Thymus (tissue), 14 donors: ENCODE data around the gene PCBD1. TPM values are rescaled to one million over a fixed set of nuclear protein-coding genes. Genes with fewer than 3 reads are reported as not detected.
A peak's percentile ranks its signal among the peaks of the same experiment; 100 is the strongest.

Experiments
- DNase-seq, 9 donors: peaks; one replicate each; pipeline ENCODE4 v3.0.0-alpha.2; 2013; ENCODE audit warnings: low spot score in 9 of 9, low read depth in 6 of 9, missing footprints in 1 of 9
- H3K27ac ChIP-seq, 2 donors: one replicate each; pipeline ENCODE4 v1.5.1; 2013; ENCODE audit warnings: control low read depth in 1 of 2, low read depth in 1 of 2, low read length in 1 of 2, mild to moderate bottlenecking in 1 of 2, moderate library complexity in 1 of 2
- H3K27me3 ChIP-seq, 2 donors: one replicate each; pipeline ENCODE4 v1.5.1; 2013; ENCODE audit warnings: low read length in 1 of 2; ENCODE audit not compliant: control insufficient read depth in 2 of 2, insufficient read depth in 1 of 2
- H3K36me3 ChIP-seq, 2 donors: one replicate each; pipeline ENCODE4 v1.5.1; 2013; ENCODE audit warnings: low read length in 1 of 2, mild to moderate bottlenecking in 1 of 2, moderate library complexity in 1 of 2; ENCODE audit not compliant: control insufficient read depth in 2 of 2, insufficient read depth in 2 of 2
- H3K4me1 ChIP-seq, 2 donors: one replicate each; pipeline ENCODE4 v1.5.1; 2013; ENCODE audit warnings: low read length in 2 of 2; ENCODE audit not compliant: control insufficient read depth in 2 of 2, insufficient read depth in 2 of 2
- H3K4me3 ChIP-seq, 2 donors: one replicate each; pipeline ENCODE4 v1.5.1; 2013; ENCODE audit warnings: low read length in 2 of 2, control low read depth in 1 of 2, mild to moderate bottlenecking in 1 of 2
- H3K9me3 ChIP-seq, 2 donors: one replicate each; pipeline ENCODE4 v1.5.1; 2013; ENCODE audit warnings: low read length in 1 of 2, mild to moderate bottlenecking in 1 of 2; ENCODE audit not compliant: control insufficient read depth in 2 of 2, insufficient read depth in 1 of 2
- WGBS: extraction: QIAGEN DNeasy Blood & Tissue Kit; methylation state at CpG from one replicate; pipeline ENCODE4 v1.1.7; 2013; 5-methylcytosine and 5-hydroxymethylcytosine counted together
- long read RNA-seq, 10 donors: transcript quantifications; one replicate each; lab custom pipeline, GENCODE V29; 2026
- polyA plus RNA-seq: library from polyadenylated mRNA; stranded (reverse); fragments of 200-250 nt; gene quantifications from one replicate; pipeline ENCODE4 v1.2.3, GENCODE V29; 2013
- total RNA-seq: library from RNA; stranded (reverse); fragments of 120-200 nt; gene quantifications from one replicate; pipeline ENCODE4 v1.2.4, GENCODE V29; 2013
- donor health status: healthy.

The PCBD1 gene
- 22.0 TPM for total RNA-seq
- polyA plus RNA-seq: 59.0 TPM
- long read RNA-seq, donor 1: 0 reads
- long read RNA-seq, donor 2: 0 reads
- long read RNA-seq, donor 3, transcript PCBD1-201 (4 exons, 1,006 nt): major isoform, 22 of 23 reads
- long read RNA-seq, donor 3, partial matches to known transcripts: 0 of 23 reads
- long read RNA-seq, donor 3, other reads (novel, unspliced or antisense): 0 of 23 reads
- long read RNA-seq, donor 4, transcript PCBD1-201 (4 exons, 1,006 nt): major isoform, 12 of 13 reads
- long read RNA-seq, donor 4, partial matches to known transcripts: 0 of 13 reads
- long read RNA-seq, donor 4, other reads (novel, unspliced or antisense): 0 of 13 reads
- long read RNA-seq, donor 5, transcript PCBD1-201 (4 exons, 1,006 nt): major isoform, 43 of 53 reads
- long read RNA-seq, donor 5, partial matches to known transcripts: 9 of 53 reads
- long read RNA-seq, donor 5, other reads (novel, unspliced or antisense): 0 of 53 reads
- long read RNA-seq, donor 6, transcript PCBD1-201 (4 exons, 1,006 nt): major isoform, 9 of 10 reads
- long read RNA-seq, donor 6, partial matches to known transcripts: 0 of 10 reads
- long read RNA-seq, donor 6, other reads (novel, unspliced or antisense): 0 of 10 reads
- long read RNA-seq, donor 7, transcript PCBD1-201 (4 exons, 1,006 nt): major isoform, 15 of 16 reads
- long read RNA-seq, donor 7, partial matches to known transcripts: 0 of 16 reads
- long read RNA-seq, donor 7, other reads (novel, unspliced or antisense): 0 of 16 reads
- long read RNA-seq, donor 8, transcript PCBD1-201 (4 exons, 1,006 nt): major isoform, 9 of 9 reads
- long read RNA-seq, donor 8, partial matches to known transcripts: 0 of 9 reads
- long read RNA-seq, donor 8, other reads (novel, unspliced or antisense): 0 of 9 reads
- long read RNA-seq, donor 9, partial matches to known transcripts: 0 of 5 reads
- long read RNA-seq, donor 9, other reads (novel, unspliced or antisense): 0 of 5 reads
- long read RNA-seq, donor 10, transcript PCBD1-201 (4 exons, 1,006 nt): major isoform, 9 of 10 reads
- long read RNA-seq, donor 10, partial matches to known transcripts: 0 of 10 reads
- long read RNA-seq, donor 10, other reads (novel, unspliced or antisense): 0 of 10 reads

DNA sequence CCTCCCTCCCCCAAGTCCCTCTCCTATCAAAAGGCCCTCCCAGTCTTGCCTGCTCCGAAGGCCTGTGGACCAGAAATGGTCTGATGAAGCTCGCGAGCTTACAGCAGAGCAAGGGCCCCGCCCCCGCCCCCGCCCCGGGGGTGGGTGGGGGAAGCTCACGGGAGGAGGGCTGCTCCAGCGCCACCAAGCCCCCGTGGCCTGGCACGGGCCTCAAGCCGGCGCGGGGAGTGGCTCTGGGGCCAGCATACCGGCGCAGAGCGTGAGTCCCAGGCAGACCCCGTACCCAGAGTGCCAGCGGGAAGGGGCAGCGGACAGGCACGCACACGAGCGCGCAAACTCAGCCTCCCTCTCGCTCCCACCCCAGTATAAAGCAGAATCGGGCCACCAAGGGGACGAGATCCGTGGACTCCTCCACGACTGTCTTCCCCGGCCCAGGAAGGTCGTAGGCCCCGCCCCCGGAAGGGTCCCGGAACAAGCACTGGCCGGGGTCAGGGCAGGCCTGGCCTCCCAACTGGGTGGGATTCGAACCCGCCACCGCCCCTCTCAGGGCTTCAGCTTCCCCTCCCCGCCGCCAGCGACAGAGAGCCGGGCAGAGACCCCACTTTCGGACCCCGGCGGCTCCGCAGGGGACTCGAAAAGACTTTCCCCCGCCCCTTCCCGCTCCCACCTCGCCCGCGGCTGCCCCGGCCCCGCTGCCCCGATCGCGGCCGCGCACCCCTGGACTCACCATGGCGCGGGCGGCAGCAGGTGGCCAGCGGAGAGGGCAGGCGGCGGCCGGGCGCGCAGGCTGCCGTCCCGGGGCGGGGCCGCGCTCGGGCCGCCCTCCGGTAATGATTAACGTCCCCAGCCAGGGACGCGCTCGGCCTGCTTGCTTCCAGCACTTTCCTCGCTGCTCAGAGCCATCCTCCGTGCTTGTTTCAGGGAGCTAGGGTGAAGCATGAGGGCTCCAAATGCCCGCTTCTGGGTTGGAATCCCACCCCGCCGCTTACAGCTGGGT, at the start of gene PCBD1:
Gene PCBD1, minus strand, starts transcription at position 762 of the 997 bp plus-strand sequence. Its CDS starts 32 bp downstream, at position 730.
- Histone ChIP-seq H3K4me1 (peaks cover 3 to 15% of the 10 kb centered on the region in 2 donors), H3K27ac (peak within 1 kb of the TSS; percentile 64 to 84), H3K9me3 (no peaks in the 10 kb centered on the region), H3K27me3 (peaks cover 0 to 14% of the 10 kb centered on the region in 2 donors), H3K36me3 (peaks cover 0 to 4% of the 10 kb centered on the region in 2 donors), H3K4me3 (peak within 1 kb of the TSS; percentile 61 to 70)
- under 1% methylated on average over 85 of the region's 85 CpGs for WGBS
- peak in 6 of 9 donors; percentile 41 to 68 (median 50) for DNase-seq

DNA sequence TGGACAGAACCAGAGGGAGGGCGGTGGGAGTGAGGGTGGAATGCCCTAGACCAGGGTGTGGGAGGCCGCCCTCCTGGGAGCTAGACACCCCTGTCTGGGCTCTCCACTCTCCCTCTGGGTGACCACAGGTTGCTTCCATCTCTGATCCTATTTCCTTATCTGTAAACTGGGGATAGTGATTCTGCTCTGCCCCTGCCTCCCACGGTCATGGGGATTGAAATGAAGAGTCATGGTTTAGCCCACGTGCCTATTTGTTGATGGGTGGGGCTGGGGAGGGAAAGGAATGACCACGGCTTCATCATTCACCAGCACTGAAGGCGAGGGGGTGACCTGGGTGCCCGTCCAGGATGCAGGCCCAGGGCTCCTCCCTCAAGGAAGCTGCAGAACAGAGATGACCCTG, 49.3 kb upstream of the PCBD1 start:
- Histone ChIP-seq H3K27me3 (no peaks in the 10 kb centered on the region), H3K36me3 (no peaks in the 10 kb centered on the region), H3K4me3 (no peak overlapping the region), H3K4me1 (peaks cover 0 to 4% of the 10 kb centered on the region in 2 donors), H3K9me3 (no peaks in the 10 kb centered on the region), H3K27ac (no peak overlapping the region)
- WGBS: 92% methylated on average over 7 of the region's 7 CpGs
- DNase-seq: no peak

DNA sequence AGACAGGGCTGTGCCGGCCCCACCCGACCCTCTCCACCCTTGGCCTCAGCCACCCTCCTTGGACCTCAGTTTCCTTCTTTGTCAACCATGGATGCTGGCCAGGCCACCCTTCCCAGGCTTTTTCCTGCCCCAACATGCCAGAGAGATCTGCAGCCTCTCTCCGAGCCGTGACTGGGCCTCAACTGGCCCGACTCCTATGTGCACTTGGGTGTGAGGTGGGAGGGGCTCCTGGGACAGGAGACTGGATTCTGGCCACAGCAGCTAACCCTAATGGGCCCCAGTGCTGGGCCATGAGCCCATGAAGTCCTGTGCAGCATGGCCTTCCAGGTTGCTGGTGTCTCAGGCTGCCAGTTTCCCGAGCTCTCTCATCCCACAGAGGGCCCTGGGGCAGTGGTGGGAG, 47.7 kb upstream of the PCBD1 start:
- WGBS: 96% methylated on average over 6 of the region's 6 CpGs

DNA sequence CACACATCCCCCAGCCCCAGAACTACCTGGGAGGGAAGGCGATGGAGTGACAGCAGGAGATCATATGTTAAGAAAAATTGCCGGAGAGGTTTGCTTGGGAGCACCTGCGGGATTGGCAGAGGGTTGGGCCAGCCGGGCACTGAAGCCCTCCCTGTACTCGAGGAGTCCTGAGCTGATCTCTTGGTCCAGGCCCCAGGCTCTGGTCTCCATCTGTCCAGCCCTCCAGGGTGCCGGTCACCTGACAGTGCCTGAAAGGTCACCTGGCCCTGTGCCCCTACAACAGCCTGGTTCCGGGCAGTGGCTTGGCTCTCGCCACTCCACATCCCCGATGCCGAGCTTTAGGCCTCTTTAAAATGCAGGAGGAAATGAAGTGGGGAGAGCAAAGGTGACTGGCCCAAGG, 47.3 kb upstream of the PCBD1 start:
- H3K27ac ChIP-seq: no peak overlapping the region
- DNase-seq: no peak
- H3K4me3 ChIP-seq: no peak overlapping the region
- 94% methylated on average over 10 of the region's 10 CpGs for whole genome bisulfite sequencing
- H3K36me3 ChIP-seq: no peaks in the 10 kb centered on the region
- H3K4me1 ChIP-seq: peaks cover 0 to 11% of the 10 kb centered on the region in 2 donors
- no peaks in the 10 kb centered on the region for H3K9me3 ChIP-seq
- H3K27me3 ChIP-seq: no peaks in the 10 kb centered on the region

More for the DNA sequence above, 47.7 kb upstream of the PCBD1 start:
- Histone ChIP-seq H3K27me3 (no peaks in the 10 kb centered on the region), H3K4me1 (peaks cover 0 to 6% of the 10 kb centered on the region in 2 donors), H3K36me3 (no peaks in the 10 kb centered on the region), H3K9me3 (no peaks in the 10 kb centered on the region), H3K4me3 (no peak overlapping the region), H3K27ac (no peak overlapping the region)
- DNase-seq: no peak

DNA sequence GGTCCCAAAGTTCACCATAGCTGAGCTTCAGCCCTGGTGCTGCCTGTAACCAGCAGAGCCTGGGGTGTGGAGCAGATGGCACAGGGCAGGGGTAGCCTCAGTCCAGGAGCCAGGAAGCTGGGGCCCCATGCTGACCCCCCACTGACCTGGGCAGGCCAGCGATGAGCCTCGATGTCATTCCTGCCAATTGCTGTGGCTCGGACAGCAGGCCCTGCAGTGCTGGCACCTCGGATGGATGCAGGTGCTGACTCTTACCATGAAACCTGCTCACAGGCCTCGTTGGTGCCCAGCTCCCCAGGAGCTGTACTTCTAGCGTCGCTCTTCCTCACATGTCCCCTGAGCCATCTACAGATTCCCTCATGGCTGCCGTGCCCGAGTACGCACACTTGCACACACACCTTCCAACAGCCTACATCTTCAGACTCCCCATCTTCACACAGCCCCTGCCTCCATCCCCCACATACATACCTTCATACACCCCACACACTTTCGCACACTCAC, 46.8 kb upstream of the PCBD1 start:
- Histone ChIP-seq H3K36me3 (no peaks in the 10 kb centered on the region), H3K9me3 (no peaks in the 10 kb centered on the region), H3K27ac (no peak overlapping the region), H3K4me1 (peaks cover 0 to 12% of the 10 kb centered on the region in 2 donors), H3K27me3 (no peaks in the 10 kb centered on the region), H3K4me3 (no peak overlapping the region)
- WGBS: 95% methylated on average over 11 of the region's 11 CpGs
- DNase-seq: no peak

DNA sequence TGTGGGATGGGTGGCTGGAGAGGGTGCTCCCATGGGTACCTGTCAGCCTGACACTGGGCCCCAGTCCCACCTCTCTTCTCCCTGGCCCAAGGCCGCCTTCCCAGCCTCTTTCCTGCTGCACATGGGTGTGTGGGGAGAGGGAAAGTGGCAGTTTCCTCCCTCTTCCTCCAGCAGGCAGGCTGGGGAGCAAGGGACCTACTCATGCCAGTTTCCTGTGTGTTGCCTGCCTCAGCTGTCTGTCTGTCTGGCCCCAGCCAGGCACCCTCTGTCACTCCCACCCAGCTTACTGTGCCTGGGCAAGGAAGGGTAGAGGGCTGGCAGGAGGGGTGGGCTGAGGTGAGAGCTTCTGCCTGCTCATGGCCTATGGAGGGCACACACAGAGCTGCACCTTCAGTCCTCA, 46.3 kb upstream of the PCBD1 start:
- Histone ChIP-seq H3K36me3 (no peaks in the 10 kb centered on the region), H3K4me1 (peaks cover 0 to 12% of the 10 kb centered on the region in 2 donors), H3K4me3 (no peak overlapping the region), H3K27ac (no peak overlapping the region), H3K27me3 (no peaks in the 10 kb centered on the region), H3K9me3 (no peaks in the 10 kb centered on the region)
- 95% methylated on average over 1 of the region's 1 CpG for WGBS
- no peak for DNase-seq

DNA sequence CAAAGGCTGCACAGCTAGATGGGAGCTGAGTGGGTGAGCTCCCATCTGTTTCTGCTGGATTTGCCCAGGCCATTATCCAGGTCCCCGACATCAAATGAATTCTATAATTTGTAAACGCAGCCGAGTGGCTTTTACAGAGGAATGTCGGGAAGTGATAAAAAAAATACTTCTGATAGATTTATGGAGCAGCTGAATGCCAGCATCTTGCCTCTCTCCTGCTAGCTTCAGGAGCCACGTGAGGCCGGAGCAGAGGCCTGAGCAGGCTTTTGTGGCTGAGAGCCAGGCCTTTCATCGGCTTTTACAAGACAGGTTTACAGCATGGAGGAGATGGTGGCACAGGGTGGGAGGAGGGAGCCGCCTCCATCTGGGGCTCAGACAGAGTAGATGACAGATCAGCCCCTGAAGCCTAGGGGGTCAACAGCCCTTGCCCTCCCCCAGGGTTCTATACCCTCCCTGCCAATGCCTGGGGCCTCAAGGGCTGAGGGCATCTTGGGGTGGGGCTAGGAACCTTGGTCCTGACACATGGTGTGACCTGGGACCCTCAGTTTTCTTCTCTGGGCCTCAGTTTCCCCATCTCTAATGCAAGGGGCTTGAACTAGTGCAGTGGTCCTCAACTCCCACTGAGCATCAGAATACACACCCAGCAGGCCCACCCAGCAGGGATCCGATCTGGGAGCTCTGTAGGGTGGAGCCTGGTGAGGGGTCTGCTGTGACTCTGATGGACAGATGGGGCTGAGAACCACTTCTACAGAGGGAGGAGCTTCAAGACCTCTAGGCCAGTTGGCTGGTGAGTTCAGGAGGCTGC, 44.2 kb upstream of the PCBD1 start:
- DNase-seq: no peak
- Histone ChIP-seq H3K36me3 (no peaks in the 10 kb centered on the region), H3K4me1 (peaks cover 0 to 8% of the 10 kb centered on the region in 2 donors), H3K9me3 (no peaks in the 10 kb centered on the region), H3K4me3 (no peak overlapping the region), H3K27ac (no peak overlapping the region), H3K27me3 (no peaks in the 10 kb centered on the region)
- 95% methylated on average over 9 of the region's 9 CpGs for WGBS
